ENCODE data around the gene HDDC3. TPM values are rescaled to one million over a fixed set of nuclear protein-coding genes. Genes with fewer than 3 reads are reported as not detected.
A peak's percentile ranks its signal among the peaks of the same experiment; 100 is the strongest.

Gene HDDC3
- total and polyA plus RNA-seq, 9 of the 15 experiments (the other 6 are each of a cell fraction or from before 2014, with no cell fraction given), result 14.9 to 55.8 (median 36.9) TPM

GRCh38 chr15:90895571-90896117 is 36.7 kb downstream of the HDDC3 start (continued):
- TF ChIP-seq ZBTB1 (CRISPR knock-in tag; IDR thresholded peaks at IDR 0.05; ENCODE audit: borderline replicate concordance, low read depth) (no peak), HDAC2 (IDR thresholded peaks at IDR 0.05) (peak; percentile 77; the same call in 1 of the 2 replicates), NRF1 (conservative IDR thresholded peaks at IDR 0.05 in 1 of 2, IDR thresholded peaks at IDR 0.05 in 1 of 2) (peak; percentile 15 to 26; a peak in 2 of 4 replicates), ETS1 (conservative IDR thresholded peaks at IDR 0.05; ENCODE audit: control insufficient read depth, low read depth, low read length) (no peak), ZBTB33 (CRISPR knock-in tag; IDR thresholded peaks at IDR 0.05) (peak; percentile 60; the same call in 1 of the 2 replicates), RFX5 (IDR thresholded peaks at IDR 0.05; ENCODE audit: low read depth, low read length) (no peak), ARHGAP35 (IDR thresholded peaks at IDR 0.05; ENCODE audit: partially characterized antibody) (no peak), ZNF212 (CRISPR knock-in tag; IDR thresholded peaks at IDR 0.05) (no peak), POLR3A (IDR thresholded peaks at IDR 0.05; ENCODE audit: borderline replicate concordance, extremely low read depth, insufficient read depth, insufficient read length) (no peak), CBX5 (IDR thresholded peaks at IDR 0.05; ENCODE audit: borderline replicate concordance, low read depth) (no peak), CGGBP1 (CRISPR knock-in tag; IDR thresholded peaks at IDR 0.05) (no peak), CUX1 (CRISPR knock-in tag; IDR thresholded peaks at IDR 0.05) (no peak), SMAD3 (CRISPR knock-in tag; conservative IDR thresholded peaks at IDR 0.05) (no peak), TFAM (CRISPR knock-in tag; conservative IDR thresholded peaks at IDR 0.05) (no peak), RBM17 (IDR thresholded peaks at IDR 0.05; ENCODE audit: borderline replicate concordance, low read depth, low read length) (no peak), ZNF121 (CRISPR knock-in tag; conservative IDR thresholded peaks at IDR 0.05) (no peak), ATF1 (CRISPR knock-in tag; IDR thresholded peaks at IDR 0.05) (no peak), ATF1 (tag; IDR thresholded peaks at IDR 0.05) (no peak), ZNF445 (CRISPR knock-in tag; IDR thresholded peaks at IDR 0.05; ENCODE audit: low read depth) (no peak), JUND (IDR thresholded peaks at IDR 0.05; ENCODE audit: borderline replicate concordance, low read depth, low read length) (peak; percentile 75), JUND (tag; IDR thresholded peaks at IDR 0.05; ENCODE audit: borderline replicate concordance, low read depth, low read length) (no peak; the same call in 2 of the 3 replicates), ZBTB17 (CRISPR knock-in tag; IDR thresholded peaks at IDR 0.05) (no peak)
